Measurements from ENCODE around the gene HIGD2A. TPM values are rescaled to one million over a fixed set of nuclear protein-coding genes. Genes with fewer than 3 reads are reported as not detected.

Gene HIGD2A
- total and polyA plus RNA-seq, 4 donors = 18.4 to 127 (median 67.8) TPM

GRCh38 chr5:176415240-176415951 lies 26.8 kb downstream of the HIGD2A start:
- no peaks in the 10 kb centered on the region for H3K27me3 ChIP-seq (ENCODE audit: control insufficient read depth in 4 of 4, insufficient read depth in 4 of 4, low read length in 3 of 4)
- TF ChIP-seq HNF4A (conservative IDR thresholded peaks at IDR 0.05) (no peak), CTCF (IDR thresholded peaks at IDR 0.05; ENCODE audit: low read depth, low read length, missing input control) (no peak), ZBTB33 (IDR thresholded peaks at IDR 0.05) (no peak), EGR1 (IDR thresholded peaks at IDR 0.05; ENCODE audit: low read depth in 2 of 2) (no peak), FOXA2 (IDR thresholded peaks at IDR 0.05) (no peak), GABPA (IDR thresholded peaks at IDR 0.05 in 1 of 2, conservative IDR thresholded peaks at IDR 0.05 in 1 of 2) (no peak), MAX (IDR thresholded peaks at IDR 0.05) (no peak), SP1 (IDR thresholded peaks at IDR 0.05) (no peak), FOXA1 (IDR thresholded peaks at IDR 0.05) (no peak), RXRA (IDR thresholded peaks at IDR 0.05) (no peak)
- TF ChIP-seq, protein P1, sequence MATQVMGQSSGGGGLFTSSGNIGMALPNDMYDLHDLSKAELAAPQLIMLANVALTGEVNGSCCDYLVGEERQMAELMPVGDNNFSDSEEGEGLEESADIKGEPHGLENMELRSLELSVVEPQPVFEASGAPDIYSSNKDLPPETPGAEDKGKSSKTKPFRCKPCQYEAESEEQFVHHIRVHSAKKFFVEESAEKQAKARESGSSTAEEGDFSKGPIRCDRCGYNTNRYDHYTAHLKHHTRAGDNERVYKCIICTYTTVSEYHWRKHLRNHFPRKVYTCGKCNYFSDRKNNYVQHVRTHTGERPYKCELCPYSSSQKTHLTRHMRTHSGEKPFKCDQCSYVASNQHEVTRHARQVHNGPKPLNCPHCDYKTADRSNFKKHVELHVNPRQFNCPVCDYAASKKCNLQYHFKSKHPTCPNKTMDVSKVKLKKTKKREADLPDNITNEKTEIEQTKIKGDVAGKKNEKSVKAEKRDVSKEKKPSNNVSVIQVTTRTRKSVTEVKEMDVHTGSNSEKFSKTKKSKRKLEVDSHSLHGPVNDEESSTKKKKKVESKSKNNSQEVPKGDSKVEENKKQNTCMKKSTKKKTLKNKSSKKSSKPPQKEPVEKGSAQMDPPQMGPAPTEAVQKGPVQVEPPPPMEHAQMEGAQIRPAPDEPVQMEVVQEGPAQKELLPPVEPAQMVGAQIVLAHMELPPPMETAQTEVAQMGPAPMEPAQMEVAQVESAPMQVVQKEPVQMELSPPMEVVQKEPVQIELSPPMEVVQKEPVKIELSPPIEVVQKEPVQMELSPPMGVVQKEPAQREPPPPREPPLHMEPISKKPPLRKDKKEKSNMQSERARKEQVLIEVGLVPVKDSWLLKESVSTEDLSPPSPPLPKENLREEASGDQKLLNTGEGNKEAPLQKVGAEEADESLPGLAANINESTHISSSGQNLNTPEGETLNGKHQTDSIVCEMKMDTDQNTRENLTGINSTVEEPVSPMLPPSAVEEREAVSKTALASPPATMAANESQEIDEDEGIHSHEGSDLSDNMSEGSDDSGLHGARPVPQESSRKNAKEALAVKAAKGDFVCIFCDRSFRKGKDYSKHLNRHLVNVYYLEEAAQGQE (IDR thresholded peaks at IDR 0.05) = no peak
- TF ChIP-seq, protein P2, sequence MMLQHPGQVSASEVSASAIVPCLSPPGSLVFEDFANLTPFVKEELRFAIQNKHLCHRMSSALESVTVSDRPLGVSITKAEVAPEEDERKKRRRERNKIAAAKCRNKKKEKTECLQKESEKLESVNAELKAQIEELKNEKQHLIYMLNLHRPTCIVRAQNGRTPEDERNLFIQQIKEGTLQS (IDR thresholded peaks at IDR 0.05) = no peak
- H3K36me3 ChIP-seq (ENCODE audit: control insufficient read depth in 4 of 4, insufficient read depth in 3 of 4, low read depth in 1 of 4, low read length in 3 of 4) = peaks cover 0 to 3% (median 0%) of the 10 kb centered on the region in 4 donors
- 59% methylated on average over 13 of the region's 13 CpGs for WGBS
- H3K4me1 ChIP-seq (ENCODE audit: control insufficient read depth in 4 of 4, insufficient read depth in 4 of 4, low read length in 3 of 4) = peaks cover 4 to 19% (median 11%) of the 10 kb centered on the region in 4 donors
- peak overlapping the region; percentile 0 to 75 for H3K9ac ChIP-seq (ENCODE audit: low read depth in 1 of 2, low read length in 2 of 2)
- H3K27ac ChIP-seq (ENCODE audit: low read depth in 1 of 2, low read length in 2 of 2) = peak overlapping the region; percentile 82 to 84
- no peaks in the 10 kb centered on the region for H3K9me3 ChIP-seq (ENCODE audit: control insufficient read depth in 4 of 4, low read length in 3 of 4)
- DNase-seq (ENCODE audit: low spot score) = no peak
- H3K4me3 ChIP-seq (ENCODE audit: low read depth in 1 of 3, low read length in 3 of 3) = peak overlapping the region; percentile 76 to 97 (median 91)

Data from liver (tissue), 9 donors.